Measurements from ENCODE around the gene LMAN1L.
A peak's percentile ranks its signal among the peaks of the same experiment; 100 is the strongest.

The LMAN1L gene

GRCh38 chr15:74838746-74839525 lies 26.3 kb downstream of the LMAN1L start:
- no peak for FAIRE-seq

- FAIRE-seq = no peak
Measured at GRCh38 chr15:74839526-74840395, 27.1 kb downstream of the LMAN1L start.

- FAIRE-seq = no peak
Measured at GRCh38 chr15:74840851-74841775, 28.5 kb downstream of the LMAN1L start.

GRCh38 chr15:74841891-74842373 lies 29.3 kb downstream of the LMAN1L start:
- FAIRE-seq = no peak

GRCh38 chr15:74842581-74843444 lies 30.2 kb downstream of the LMAN1L start, which contains the start of gene ULK3:
Gene ULK3, minus strand, starts transcription at chr15:74843156. Its CDS starts 51 bp downstream, at chr15:74843105.
- no peak for FAIRE-seq

GRCh38 chr15:74843445-74843828 lies 30.8 kb downstream of the LMAN1L start:
- FAIRE-seq = no peak

- no peak for FAIRE-seq
Measured at GRCh38 chr15:74843891-74844299, 31.3 kb downstream of the LMAN1L start.

GRCh38 chr15:74844319-74845207 lies 31.9 kb downstream of the LMAN1L start:
- no peak for FAIRE-seq

GRCh38 chr15:74845208-74845568 lies 32.6 kb downstream of the LMAN1L start:
- FAIRE-seq = no peak

- no peak for FAIRE-seq
Measured at GRCh38 chr15:74845581-74845980, 32.9 kb downstream of the LMAN1L start.

GRCh38 chr15:74847432-74847831 lies 34.8 kb downstream of the LMAN1L start:
- peak; percentile 65 for FAIRE-seq

- FAIRE-seq = no peak
Measured at GRCh38 chr15:74850393-74850792, 37.8 kb downstream of the LMAN1L start.

GRCh38 chr15:74851960-74852359 lies 39.3 kb downstream of the LMAN1L start:
- no peak for FAIRE-seq

- FAIRE-seq = no peak
Measured at GRCh38 chr15:74854453-74855022, 41.9 kb downstream of the LMAN1L start.

- no peak for FAIRE-seq
Measured at GRCh38 chr15:74855857-74856256, 43.2 kb downstream of the LMAN1L start.

- FAIRE-seq = no peak
Measured at GRCh38 chr15:74856537-74856936, 43.9 kb downstream of the LMAN1L start.

- no peak for FAIRE-seq
Measured at GRCh38 chr15:74857082-74857655, 44.5 kb downstream of the LMAN1L start.

- no peak for FAIRE-seq
Measured at GRCh38 chr15:74857671-74858368, 45.2 kb downstream of the LMAN1L start.

GRCh38 chr15:74858369-74858740 lies 45.7 kb downstream of the LMAN1L start:
- no peak for FAIRE-seq

All from islet of Langerhans (tissue), 1 donor.